Heart right ventricle (tissue), 16 donors: ENCODE results near the gene CHMP4A. TPM values are rescaled to one million over a fixed set of nuclear protein-coding genes. Genes with fewer than 3 reads are reported as not detected.

Experiments
- ATAC-seq, 8 donors: fragments of 200-7000 bp; cut with Tn5 transposase; one replicate each; pipeline ENCODE4 v1.9.1; 2020; ENCODE audit warnings: mild to moderate bottlenecking in 8 of 8, moderate library complexity in 8 of 8, moderate number of reproducible peaks in 1 of 8
- DNase-seq, 2 donors: peaks; one replicate each; pipeline ENCODE4 v3.0.0-alpha.2; 2020
- H3K27ac ChIP-seq, 10 donors: fragments of 200-600 bp; sonication (generic) in 2 of 10; one replicate each; pipeline versions ENCODE4 v1.5.0 to v1.8.0; 2020 to 2022; ENCODE audit warnings: mild to moderate bottlenecking in 3 of 10
- H3K27me3 ChIP-seq, 7 donors: fragments of 200-600 bp; one replicate each; pipeline ENCODE4 v1.8.0; 2021 to 2022; ENCODE audit warnings: mild to moderate bottlenecking in 2 of 7
- H3K36me3 ChIP-seq, 9 donors: fragments of 200-600 bp; sonication (generic) in 1 of 9; one replicate each; pipeline versions ENCODE4 v1.5.0 to v1.8.0; 2020 to 2022; ENCODE audit warnings: mild to moderate bottlenecking in 2 of 9
- H3K4me1 ChIP-seq, 9 donors: fragments of 200-600 bp; sonication (generic) in 1 of 9; one replicate each; pipeline versions ENCODE4 v1.5.0 to v1.8.0; 2020 to 2022; ENCODE audit warnings: mild to moderate bottlenecking in 4 of 9
- H3K4me3 ChIP-seq, 10 donors: fragments of 200-600 bp; sonication (generic) in 2 of 10; one replicate each; pipeline versions ENCODE4 v1.5.0 to v1.8.0; 2020 to 2022; ENCODE audit warnings: mild to moderate bottlenecking in 7 of 10, moderate library complexity in 2 of 10
- H3K9me3 ChIP-seq, 11 donors: fragments of 200-600 bp in 10 of 11; sonication (generic) in 2 of 11; one replicate each; pipeline versions ENCODE4 v1.5.0 to v1.8.0; 2013 to 2022; ENCODE audit warnings: mild to moderate bottlenecking in 2 of 11, control low read depth in 1 of 11, moderate library complexity in 1 of 11
- WGBS, 2 donors: extraction: QIAGEN DNeasy Blood & Tissue Kit; methylation state at CpG; one replicate each; pipeline ENCODE4 v1.1.7; 2013; ENCODE audit warnings: inconsistent platforms in 1 of 2; 5-methylcytosine and 5-hydroxymethylcytosine counted together
- intact Hi-C, 10 donors: fragments of 100-400 bp; cut with DNase I; formaldehyde crosslinking; loops; one replicate each; pipeline versions ENCODE4 v1.11.1 to v1.14.2; 2022
- polyA plus RNA-seq, 2 donors: library from polyadenylated mRNA; stranded (reverse); fragments of 200-250 nt; gene quantifications; one replicate each; pipeline ENCODE4 v1.2.3, GENCODE V29; 2013
- total RNA-seq, 10 donors: library from RNA; stranded (reverse); fragmentation: NEBNext Ultra II Directional in 3 of 10; extraction: Animal tissue kit (Norgen Biotek cat#: 25700) in 3 of 10; gene quantifications; one replicate each; pipeline versions ENCODE4 v1.2.1 to v1.2.4, GENCODE V29; 2021 to 2023
- TF ChIP-seq, protein P1 (sequence below), 9 donors: fragments of 200-600 bp; sonication (generic) in 2 of 9; IDR thresholded peaks; one replicate each; pipeline versions ENCODE4 v1.5.0 to v1.8.0; 2021 to 2022; ENCODE audit warnings: antibody characterized with exemption in 9 of 9, mild to moderate bottlenecking in 5 of 9, moderate library complexity in 1 of 9
- donor health status: Arrhythmogenic right ventricular cardiomyopathy.
- donor health status: ischemic (EF 13 %, LVEDD 7.1; RV severe dilation, severe dysfunction).
- donor health status: healthy with polysubstance abuse.
- donor health status: DM: no; HTN: yes; CAD: no.
- donor health status: DM: no; HTN: no; CAD: no.
- donor health status: ischemic (EF 25% LVEDD 6.9; RV normal size, moderate dysfunction).
- donor health status: ischemic (EF 25% LVEDD 5.7; RV mildly dilated, moderate dysfunction).
- donor health status: healthy.
- donor health status: DM: yes; HTN: yes; CAD: no.
- donor health status: Ischemic cardiomyopathy.
- donor health status: ischemic (EF 35%, LVEDD 5.7; RV mildly dilated, moderate dysfunction).
- donor health status: nonischemic (EF 11% LVEDD 7.7; RV severe dilation, severe dysfunction).
- donor health status: DM: yes; HTN: yes; CAD: no.
- donor health status: PGD.
- donor health status: ischemic (EF 29% LVEDD 5.4; RV normal size, mild dysfunction).
- donor health status: nonischemic (EF 23%, LVEDD 6.1; RV moderate dilation, normal function).

The CHMP4A gene
- total and polyA plus RNA-seq, 12 donors: 23.4 to 80.8 (median 30.3) TPM

DNA sequence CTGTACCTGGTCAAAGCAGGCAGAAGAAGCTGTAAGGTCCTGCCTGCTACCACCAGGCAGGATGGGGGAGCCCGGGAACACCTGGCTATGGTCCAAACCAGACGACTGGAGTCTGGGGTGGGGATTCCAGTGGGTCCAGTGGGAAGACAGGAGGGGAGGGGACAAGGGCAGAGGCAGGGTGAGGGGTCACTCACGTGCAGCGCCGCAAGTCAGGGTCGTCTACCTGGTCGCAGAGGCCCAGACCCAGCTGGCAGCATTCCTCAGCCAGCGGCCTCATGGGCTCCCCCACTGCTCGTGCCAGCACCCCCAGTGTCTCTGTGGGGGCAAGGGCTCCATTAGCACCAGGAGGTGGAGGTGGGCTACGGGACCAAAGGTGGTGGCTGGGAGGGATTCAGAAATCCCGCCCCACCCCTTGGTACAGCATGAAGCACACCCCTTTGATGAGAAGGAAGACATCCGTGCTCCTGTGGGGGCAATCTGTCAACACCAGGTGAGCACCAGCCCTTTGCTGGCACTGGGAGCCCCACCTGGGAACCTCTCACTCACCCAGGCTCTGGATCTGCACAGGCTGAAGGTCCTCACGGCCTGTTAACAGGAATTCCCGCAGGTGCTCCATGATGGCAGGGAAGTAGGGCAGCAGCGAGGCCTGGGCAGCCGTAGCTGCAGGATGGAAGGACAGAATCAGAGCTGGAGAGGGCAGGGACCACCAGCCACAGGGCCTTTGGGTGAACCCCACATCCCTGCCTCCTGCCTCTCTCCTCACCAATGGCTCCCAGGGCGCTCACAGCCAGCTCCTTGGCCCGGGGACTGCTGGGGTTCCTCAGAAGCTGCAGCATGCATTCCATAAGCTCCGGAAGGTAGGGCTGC is 29.0 kb downstream of the CHMP4A start:
- Histone ChIP-seq H3K27me3 (no peaks in the 10 kb centered on the region), H3K4me1 (peaks cover 4 to 37% (median 31%) of the 10 kb centered on the region in 9 donors), H3K9me3 (no peaks in the 10 kb centered on the region), H3K36me3 (peaks cover 0 to 80% (median 25%) of the 10 kb centered on the region in 9 donors), H3K27ac (no peak overlapping the region), H3K4me3 (no peak overlapping the region)
- no peak for ATAC-seq
- TF ChIP-seq, protein P1, sequence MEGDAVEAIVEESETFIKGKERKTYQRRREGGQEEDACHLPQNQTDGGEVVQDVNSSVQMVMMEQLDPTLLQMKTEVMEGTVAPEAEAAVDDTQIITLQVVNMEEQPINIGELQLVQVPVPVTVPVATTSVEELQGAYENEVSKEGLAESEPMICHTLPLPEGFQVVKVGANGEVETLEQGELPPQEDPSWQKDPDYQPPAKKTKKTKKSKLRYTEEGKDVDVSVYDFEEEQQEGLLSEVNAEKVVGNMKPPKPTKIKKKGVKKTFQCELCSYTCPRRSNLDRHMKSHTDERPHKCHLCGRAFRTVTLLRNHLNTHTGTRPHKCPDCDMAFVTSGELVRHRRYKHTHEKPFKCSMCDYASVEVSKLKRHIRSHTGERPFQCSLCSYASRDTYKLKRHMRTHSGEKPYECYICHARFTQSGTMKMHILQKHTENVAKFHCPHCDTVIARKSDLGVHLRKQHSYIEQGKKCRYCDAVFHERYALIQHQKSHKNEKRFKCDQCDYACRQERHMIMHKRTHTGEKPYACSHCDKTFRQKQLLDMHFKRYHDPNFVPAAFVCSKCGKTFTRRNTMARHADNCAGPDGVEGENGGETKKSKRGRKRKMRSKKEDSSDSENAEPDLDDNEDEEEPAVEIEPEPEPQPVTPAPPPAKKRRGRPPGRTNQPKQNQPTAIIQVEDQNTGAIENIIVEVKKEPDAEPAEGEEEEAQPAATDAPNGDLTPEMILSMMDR (IDR thresholded peaks at IDR 0.05): no peak
- intact Hi-C loops: no loop called here
- DNase-seq: no peak
- WGBS, 2 donors: 88 to 89% methylated on average over 19 of the region's 19 CpGs

DNA sequence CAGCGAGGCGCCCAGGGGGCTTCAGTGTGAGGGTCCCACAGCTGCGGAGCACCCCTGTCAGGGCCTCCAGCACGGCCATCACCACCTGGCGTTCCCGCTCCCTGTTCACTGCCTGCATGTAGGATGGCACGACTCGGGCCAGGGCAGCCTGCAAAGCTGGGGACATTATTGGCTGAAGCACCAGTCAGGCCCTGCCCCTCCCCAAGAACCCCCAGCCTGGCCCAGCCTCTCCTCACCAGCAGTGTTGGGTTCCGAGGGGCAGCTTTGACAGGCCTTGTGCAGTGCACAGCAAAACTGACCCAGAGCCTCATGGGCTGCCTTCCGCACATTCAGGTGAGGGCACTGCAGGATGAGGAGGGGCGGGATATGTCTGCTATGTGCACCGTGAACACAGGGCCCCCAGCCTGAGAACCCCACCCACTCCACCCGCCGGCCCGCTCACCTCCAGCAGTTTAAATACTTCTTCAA is 30.2 kb downstream of the CHMP4A start:
- Histone ChIP-seq H3K27me3 (no peaks in the 10 kb centered on the region), H3K4me3 (no peak overlapping the region), H3K36me3 (peaks cover 0 to 93% (median 35%) of the 10 kb centered on the region in 9 donors), H3K27ac (no peak overlapping the region), H3K9me3 (no peaks in the 10 kb centered on the region), H3K4me1 (peaks cover 3 to 30% (median 22%) of the 10 kb centered on the region in 9 donors)
- intact Hi-C loops: no loop called here
- 89 to 94% methylated on average over 15 of the region's 15 CpGs for WGBS, 2 donors
- TF ChIP-seq, protein P1 (IDR thresholded peaks at IDR 0.05): no peak
- ATAC-seq (no peak), DNase-seq (no peak)

DNA sequence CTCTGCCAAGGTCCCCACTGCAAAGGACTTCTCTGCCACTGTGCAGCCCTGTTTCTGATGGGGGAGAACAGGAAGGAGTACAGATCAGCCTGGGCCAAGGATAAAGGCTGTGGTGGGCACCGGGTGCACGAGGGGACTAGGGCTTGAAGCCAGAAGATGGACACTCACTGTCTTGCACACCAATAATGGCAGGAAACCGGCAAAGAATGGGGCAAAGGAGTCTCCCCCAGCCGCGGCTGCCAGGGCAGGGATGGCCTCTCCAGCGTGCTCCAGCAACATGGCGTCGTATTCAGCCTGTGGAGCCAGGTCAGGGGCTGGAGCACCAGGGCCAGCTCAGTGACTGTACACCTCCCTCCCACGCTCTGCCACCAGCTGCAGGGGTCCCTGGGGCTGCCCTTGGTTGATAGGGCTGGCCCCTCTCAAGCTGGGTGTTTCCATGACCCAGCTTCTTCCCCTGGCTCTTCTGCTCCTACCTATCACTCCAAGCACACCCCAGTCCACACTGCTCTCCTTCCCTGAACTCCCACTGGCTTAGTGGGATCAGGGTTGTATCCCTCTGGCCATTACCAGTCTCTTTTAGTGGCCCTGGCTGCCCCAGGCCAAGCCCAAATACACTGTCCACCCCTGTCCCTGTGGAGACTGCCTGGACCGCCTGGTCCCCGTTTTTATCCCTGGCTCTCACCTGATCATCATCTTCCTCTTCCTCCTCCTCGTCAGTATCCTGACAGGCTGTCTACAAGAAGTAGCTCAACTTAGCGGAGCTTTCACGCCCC is 31.0 kb downstream of the CHMP4A start:
- H3K9me3 ChIP-seq: no peaks in the 10 kb centered on the region
- TF ChIP-seq, protein P1 (IDR thresholded peaks at IDR 0.05): no peak
- H3K36me3 ChIP-seq: peaks cover 0 to 100% (median 36%) of the 10 kb centered on the region in 9 donors
- DNase-seq (no peak), ATAC-seq (no peak)
- peaks cover 0 to 22% (median 14%) of the 10 kb centered on the region in 9 donors for H3K4me1 ChIP-seq
- WGBS, 2 donors: 82 to 89% methylated on average over 14 of the region's 14 CpGs
- intact Hi-C loops: no loop called here
- no peak overlapping the region for H3K27ac ChIP-seq
- H3K4me3 ChIP-seq: no peak overlapping the region
- no peaks in the 10 kb centered on the region for H3K27me3 ChIP-seq

DNA sequence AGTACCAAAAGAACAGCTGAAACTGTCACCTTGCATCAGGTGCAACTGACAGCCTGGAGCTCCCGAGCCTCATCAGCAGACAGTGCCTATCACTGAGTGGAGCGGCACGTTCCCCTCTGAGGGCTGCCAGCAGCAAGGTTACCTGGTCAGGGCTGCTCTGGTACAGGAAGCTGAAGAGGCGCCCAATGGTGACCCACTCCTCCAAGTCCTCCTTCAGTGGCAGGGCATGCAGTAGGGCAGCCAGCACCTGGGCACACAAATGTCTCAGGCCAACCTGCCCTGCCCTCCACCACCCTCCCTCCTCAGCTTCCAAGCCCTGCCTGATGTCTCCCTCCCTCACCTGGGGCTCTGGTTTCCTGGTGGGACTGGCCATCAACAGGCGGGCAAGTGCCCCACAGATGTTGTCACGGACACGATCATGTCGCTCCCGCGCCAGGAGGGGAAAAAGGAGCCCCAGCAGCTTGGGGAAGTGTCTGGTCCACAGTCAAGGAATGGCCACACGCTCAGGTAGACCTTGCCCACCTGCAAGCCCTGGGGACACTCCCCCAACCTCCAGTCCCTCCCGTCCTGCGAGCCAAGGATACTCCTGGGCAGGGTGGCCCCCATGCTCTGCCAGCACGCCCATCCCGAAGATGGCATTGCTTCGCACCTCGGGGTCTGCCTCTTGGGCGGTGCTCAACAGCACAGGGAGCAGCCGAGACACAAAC is 31.8 kb downstream of the CHMP4A start:
- Histone ChIP-seq H3K9me3 (no peaks in the 10 kb centered on the region), H3K27me3 (no peaks in the 10 kb centered on the region), H3K4me3 (no peak overlapping the region), H3K4me1 (peaks cover 0 to 19% (median 12%) of the 10 kb centered on the region in 9 donors), H3K27ac (no peak overlapping the region), H3K36me3 (peaks cover 0 to 100% (median 43%) of the 10 kb centered on the region in 9 donors)
- intact Hi-C loops: no loop called here
- TF ChIP-seq, protein P1 (IDR thresholded peaks at IDR 0.05): no peak
- DNase-seq: no peak
- no peak for ATAC-seq
- 90 to 92% methylated on average over 19 of the region's 19 CpGs for WGBS, 2 donors
